Hepatocyte (in vitro differentiated cells): Measurements from ENCODE around the gene GMNN.

Source experiments
- EZH2 ChIP-seq: fragments of 200-600 bp; sonication (generic); IDR thresholded peaks from 2 replicates; pipeline ENCODE4 v1.6.1; 2016; ENCODE audit warnings: antibody characterized with exemption, mild to moderate bottlenecking, borderline replicate concordance
- EZH2phosphoT487 ChIP-seq: fragments of 200-600 bp; sonication (generic); IDR thresholded peaks from one replicate; pipeline ENCODE4 v1.6.1; 2018; ENCODE audit warnings: antibody characterized with exemption, mild to moderate bottlenecking, low read depth, moderate library complexity; ENCODE audit not compliant: unreplicated experiment, severe bottlenecking
- TF ChIP-seq, protein P1 (sequence below): fragments of 200-600 bp; sonication (generic); IDR thresholded peaks from 2 replicates; pipeline ENCODE4 v1.5.1; 2016; ENCODE audit warnings: antibody characterized with exemption, mild to moderate bottlenecking; ENCODE audit not compliant: poor library complexity

- TF ChIP-seq, protein P1, sequence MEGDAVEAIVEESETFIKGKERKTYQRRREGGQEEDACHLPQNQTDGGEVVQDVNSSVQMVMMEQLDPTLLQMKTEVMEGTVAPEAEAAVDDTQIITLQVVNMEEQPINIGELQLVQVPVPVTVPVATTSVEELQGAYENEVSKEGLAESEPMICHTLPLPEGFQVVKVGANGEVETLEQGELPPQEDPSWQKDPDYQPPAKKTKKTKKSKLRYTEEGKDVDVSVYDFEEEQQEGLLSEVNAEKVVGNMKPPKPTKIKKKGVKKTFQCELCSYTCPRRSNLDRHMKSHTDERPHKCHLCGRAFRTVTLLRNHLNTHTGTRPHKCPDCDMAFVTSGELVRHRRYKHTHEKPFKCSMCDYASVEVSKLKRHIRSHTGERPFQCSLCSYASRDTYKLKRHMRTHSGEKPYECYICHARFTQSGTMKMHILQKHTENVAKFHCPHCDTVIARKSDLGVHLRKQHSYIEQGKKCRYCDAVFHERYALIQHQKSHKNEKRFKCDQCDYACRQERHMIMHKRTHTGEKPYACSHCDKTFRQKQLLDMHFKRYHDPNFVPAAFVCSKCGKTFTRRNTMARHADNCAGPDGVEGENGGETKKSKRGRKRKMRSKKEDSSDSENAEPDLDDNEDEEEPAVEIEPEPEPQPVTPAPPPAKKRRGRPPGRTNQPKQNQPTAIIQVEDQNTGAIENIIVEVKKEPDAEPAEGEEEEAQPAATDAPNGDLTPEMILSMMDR, result no peak
- TF ChIP-seq EZH2 (no peak), EZH2phosphoT487 (no peak)
Observed at GRCh38 chr6:24796616-24797290, 22.0 kb downstream of the GMNN start.
